ENCODE measurements around the gene GDF11.

GDF11 gene

GRCh38 chr12:55703901-55704761 lies 38.8 kb upstream of the GDF11 start:
- Histone ChIP-seq H3K36me3 (ENCODE audit: control insufficient read depth in 2 of 2, insufficient read depth in 1 of 2, low read length in 2 of 2) (no peaks in the 10 kb centered on the region), H3K9me3 (ENCODE audit: control insufficient read depth, insufficient read depth, low read depth, low read length) (no peaks in the 10 kb centered on the region), H3K27ac (ENCODE audit: extremely low read depth, low read depth, low read length) (no peak overlapping the region), H3K4me3 (ENCODE audit: low read depth, low read length) (no peak overlapping the region), H3K4me1 (ENCODE audit: control insufficient read depth, insufficient read depth, low read length) (no peaks in the 10 kb centered on the region; the same call in 1 of the 2 replicates)
- POLR2A ChIA-PET, result interaction anchor here (0.6 kb wide), 1 partner anchor 9 kb away, joined by 3 read pairs; no protein-coding TSS in a partner anchor
- CTCF ChIA-PET, result interaction anchor here (0.5 to 2.9 kb wide), 8 partner anchors 15 to 1864 kb away, joined by 3 to 16 read pairs (median 4); no protein-coding TSS in a partner anchor
- TF ChIP-seq ZFP3 (tag by site-specific recombination; IDR thresholded peaks at IDR 0.05; ENCODE audit: low read depth), result no peak
- no peak for TF ChIP-seq ZNF654 (tag by site-specific recombination; IDR thresholded peaks at IDR 0.05; ENCODE audit: low read depth)
- TF ChIP-seq ZNF391 (tag by site-specific recombination; IDR thresholded peaks at IDR 0.05; ENCODE audit: borderline replicate concordance, low read depth), result no peak
- TF ChIP-seq, protein P1, sequence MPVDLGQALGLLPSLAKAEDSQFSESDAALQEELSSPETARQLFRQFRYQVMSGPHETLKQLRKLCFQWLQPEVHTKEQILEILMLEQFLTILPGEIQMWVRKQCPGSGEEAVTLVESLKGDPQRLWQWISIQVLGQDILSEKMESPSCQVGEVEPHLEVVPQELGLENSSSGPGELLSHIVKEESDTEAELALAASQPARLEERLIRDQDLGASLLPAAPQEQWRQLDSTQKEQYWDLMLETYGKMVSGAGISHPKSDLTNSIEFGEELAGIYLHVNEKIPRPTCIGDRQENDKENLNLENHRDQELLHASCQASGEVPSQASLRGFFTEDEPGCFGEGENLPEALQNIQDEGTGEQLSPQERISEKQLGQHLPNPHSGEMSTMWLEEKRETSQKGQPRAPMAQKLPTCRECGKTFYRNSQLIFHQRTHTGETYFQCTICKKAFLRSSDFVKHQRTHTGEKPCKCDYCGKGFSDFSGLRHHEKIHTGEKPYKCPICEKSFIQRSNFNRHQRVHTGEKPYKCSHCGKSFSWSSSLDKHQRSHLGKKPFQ (tag by site-specific recombination; IDR thresholded peaks at IDR 0.05), result no peak
- TF ChIP-seq EGR2 (tag by site-specific recombination; IDR thresholded peaks at IDR 0.05; ENCODE audit: low read depth), result peak; percentile 41; the same call in 1 of the 2 replicates
- TF ChIP-seq ZNF843 (tag by site-specific recombination; IDR thresholded peaks at IDR 0.05), result no peak
- peak; percentile 66 for TF ChIP-seq ZFHX2 (tag by site-specific recombination; conservative IDR thresholded peaks at IDR 0.05)
- peak; percentile 75 for TF ChIP-seq GLIS1 (tag by site-specific recombination; IDR thresholded peaks at IDR 0.05)

- ChIA-PET POLR2A (interaction anchor here (0.6 to 1.9 kb wide), 5 partner anchors 11 to 922 kb away, joined by 3 to 6 read pairs (median 5); partner anchors contain the start of gene CD63), CTCF (interaction anchor here (0.5 to 3.5 kb wide), 16 partner anchors 9 to 1865 kb away, joined by 3 to 21 read pairs (median 5); partner anchors contain the start of genes BLOC1S1 and RDH5)
- Histone ChIP-seq H3K36me3 (ENCODE audit: control insufficient read depth in 2 of 2, insufficient read depth in 1 of 2, low read length in 2 of 2) (no peaks in the 10 kb centered on the region), H3K9me3 (ENCODE audit: control insufficient read depth, insufficient read depth, low read depth, low read length) (no peaks in the 10 kb centered on the region), H3K27ac (ENCODE audit: extremely low read depth, low read depth, low read length) (no peak overlapping the region), H3K4me3 (ENCODE audit: low read depth, low read length) (no peak overlapping the region), H3K4me1 (ENCODE audit: control insufficient read depth, insufficient read depth, low read length) (no peaks in the 10 kb centered on the region; the same call in 1 of the 2 replicates)
- TF ChIP-seq SP7 (tag by site-specific recombination; IDR thresholded peaks at IDR 0.05) (no peak), GLIS1 (tag by site-specific recombination; IDR thresholded peaks at IDR 0.05) (peak; percentile 76), GLIS2 (tag by site-specific recombination; IDR thresholded peaks at IDR 0.05) (peak; percentile 52)
These were observed 37.9 kb upstream of the GDF11 start for GRCh38 chr12:55704824-55705718.

DNA sequence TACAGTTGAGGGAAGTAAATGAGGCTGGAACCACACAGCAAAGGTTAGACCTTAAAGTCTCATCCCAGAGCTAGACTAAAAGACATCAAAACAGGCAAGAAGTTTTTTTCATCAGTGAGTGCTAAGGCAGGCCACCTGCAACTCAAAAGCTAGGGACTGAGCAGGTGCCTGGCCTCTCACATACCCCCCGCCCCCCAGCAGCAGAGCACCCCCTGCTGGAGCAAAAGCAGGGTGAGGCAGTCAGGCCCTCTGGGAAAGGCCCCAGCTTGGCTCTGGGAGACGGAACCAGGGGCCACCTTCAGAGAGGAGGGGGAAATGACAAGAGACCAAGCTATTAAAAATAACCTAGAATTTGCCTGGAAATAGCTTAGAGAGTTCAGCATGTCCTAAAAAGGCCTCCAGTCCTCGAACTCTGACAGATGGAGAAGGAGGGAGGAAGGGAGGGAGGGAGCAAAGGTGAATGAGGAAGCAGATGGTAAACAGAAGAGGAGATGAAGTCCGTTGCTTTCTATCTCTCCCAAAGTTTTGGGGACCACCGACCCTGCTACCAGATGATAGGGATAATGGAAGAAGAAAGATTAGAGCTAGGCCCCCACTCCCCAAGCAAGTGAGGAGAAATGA lies 37.0 kb upstream of the GDF11 start:
- ChIA-PET CTCF (interaction anchor here (0.6 to 3.5 kb wide), 17 partner anchors 10 to 749 kb away, joined by 3 to 21 read pairs (median 6); partner anchors contain the start of genes BLOC1S1, CD63 and RDH5), POLR2A (interaction anchor here (0.6 to 2.4 kb wide), 6 partner anchors 11 to 922 kb away, joined by 3 to 12 read pairs (median 5); partner anchors contain the start of gene CD63)
- H3K9me3 ChIP-seq (ENCODE audit: control insufficient read depth, insufficient read depth, low read depth, low read length), result no peaks in the 10 kb centered on the region
- TF ChIP-seq, protein P2, sequence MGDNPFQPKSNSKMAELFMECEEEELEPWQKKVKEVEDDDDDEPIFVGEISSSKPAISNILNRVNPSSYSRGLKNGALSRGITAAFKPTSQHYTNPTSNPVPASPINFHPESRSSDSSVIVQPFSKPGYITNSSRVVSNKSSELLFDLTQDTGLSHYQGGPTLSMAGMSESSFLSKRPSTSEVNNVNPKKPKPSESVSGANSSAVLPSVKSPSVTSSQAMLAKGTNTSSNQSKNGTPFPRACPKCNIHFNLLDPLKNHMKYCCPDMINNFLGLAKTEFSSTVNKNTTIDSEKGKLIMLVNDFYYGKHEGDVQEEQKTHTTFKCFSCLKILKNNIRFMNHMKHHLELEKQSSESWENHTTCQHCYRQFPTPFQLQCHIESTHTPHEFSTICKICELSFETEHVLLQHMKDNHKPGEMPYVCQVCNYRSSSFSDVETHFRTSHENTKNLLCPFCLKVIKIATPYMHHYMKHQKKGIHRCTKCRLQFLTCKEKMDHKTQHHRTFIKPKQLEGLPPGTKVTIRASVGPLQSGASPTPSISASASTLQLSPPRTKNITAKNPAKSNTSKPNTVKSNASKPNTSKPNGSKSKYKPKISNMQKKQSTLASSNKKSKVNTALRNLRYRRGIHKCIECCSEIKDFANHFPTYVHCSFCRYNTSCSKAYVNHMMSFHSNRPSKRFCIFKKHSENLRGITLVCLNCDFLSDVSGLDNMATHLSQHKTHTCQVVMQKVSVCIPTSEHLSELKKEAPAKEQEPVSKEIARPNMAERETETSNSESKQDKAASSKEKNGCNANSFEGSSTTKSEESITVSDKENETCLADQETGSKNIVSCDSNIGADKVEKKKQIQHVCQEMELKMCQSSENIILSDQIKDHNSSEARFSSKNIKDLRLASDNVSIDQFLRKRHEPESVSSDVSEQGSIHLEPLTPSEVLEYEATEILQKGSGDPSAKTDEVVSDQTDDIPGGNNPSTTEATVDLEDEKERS (tag by site-specific recombination; IDR thresholded peaks at IDR 0.05), result no peak
- TF ChIP-seq ZBTB48 (tag by site-specific recombination; IDR thresholded peaks at IDR 0.05), result peak; percentile 65
- TF ChIP-seq TSHZ1 (tag by site-specific recombination; IDR thresholded peaks at IDR 0.05; ENCODE audit: borderline replicate concordance), result no peak
- TF ChIP-seq ZNF366 (tag by site-specific recombination; conservative IDR thresholded peaks at IDR 0.05), result peak; percentile 60
- TF ChIP-seq ZNF654 (tag by site-specific recombination; IDR thresholded peaks at IDR 0.05; ENCODE audit: low read depth), result 0 out of 2 replicates have a peak, but pooled peaks have one; percentile 11
- TF ChIP-seq ZNF398 (tag by site-specific recombination; IDR thresholded peaks at IDR 0.05), result no peak

More for the DNA sequence above, 37.0 kb upstream of the GDF11 start:
- no peak overlapping the region for H3K27ac ChIP-seq (ENCODE audit: extremely low read depth, low read depth, low read length)
- no peaks in the 10 kb centered on the region; the same call in 1 of the 2 replicates for H3K4me1 ChIP-seq (ENCODE audit: control insufficient read depth, insufficient read depth, low read length)
- H3K4me3 ChIP-seq (ENCODE audit: low read depth, low read length), result no peak overlapping the region
- no peaks in the 10 kb centered on the region for H3K36me3 ChIP-seq (ENCODE audit: control insufficient read depth in 2 of 2, insufficient read depth in 1 of 2, low read length in 2 of 2)
